AG09309 (cell line): ENCODE measurements around the gene MAT1A.
"Not testable (repeated sequence)": the region's sequence is repeated elsewhere in the genome, so short reads cannot be mapped to it uniquely, and the experiment has no call there.

Experiments used
- DNase-seq: peaks from one replicate; pipeline ENCODE4 v3.0.0-alpha.2; 2010; ENCODE audit warnings: low read depth
- H3K4me3 ChIP-seq: 2 replicates; pipeline ENCODE4 v1.5.1; 2011; ENCODE audit warnings: mild to moderate bottlenecking, low read depth, low read length, moderate library complexity; ENCODE audit not compliant: control insufficient read depth
- CTCF ChIP-seq: IDR thresholded peaks from 2 replicates; pipeline ENCODE4 v1.5.1; 2011; ENCODE audit warnings: mild to moderate bottlenecking, low read depth, low read length, inconsistent platforms; ENCODE audit not compliant: insufficient read depth, control insufficient read depth; ENCODE audit errors: missing control alignments

The MAT1A gene

GRCh38 chr10:80260295-80261243, 28.9 kb downstream of the MAT1A start:
- TF ChIP-seq CTCF: peak; percentile 88
- H3K4me3 ChIP-seq: no peak overlapping the region
- DNase-seq: no peak

GRCh38 chr10:80259405-80259871, 30.0 kb downstream of the MAT1A start:
- TF ChIP-seq CTCF: no peak
- no peak overlapping the region for H3K4me3 ChIP-seq
- DNase-seq: no peak

DNA sequence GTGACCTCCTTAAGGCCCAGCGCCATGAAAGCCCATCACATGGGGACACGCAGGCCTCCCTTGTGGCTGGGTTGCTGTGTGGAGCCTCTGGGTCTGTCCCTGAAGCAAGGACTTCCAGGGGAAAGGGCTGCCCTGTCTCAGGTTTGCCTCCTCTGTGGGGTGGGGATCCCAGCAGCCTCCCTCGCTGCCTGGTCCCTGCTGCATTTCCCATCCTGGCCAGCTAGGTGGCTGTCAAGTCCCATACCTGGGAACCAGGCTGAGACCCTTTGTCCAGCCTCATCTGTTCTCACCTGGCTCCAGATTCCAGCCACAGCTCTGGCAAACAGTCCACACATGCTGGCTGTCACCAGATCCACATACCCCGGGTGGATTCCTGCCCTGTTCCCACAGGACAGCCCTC, 32.7 kb downstream of the MAT1A start:
- DNase-seq, H3K4me3 ChIP-seq: not testable (repeated sequence)
- TF ChIP-seq CTCF: peak; percentile 10

GRCh38 chr10:80254726-80255125, 34.7 kb downstream of the MAT1A start:
- H3K4me3 ChIP-seq, DNase-seq: not testable (repeated sequence)

DNA sequence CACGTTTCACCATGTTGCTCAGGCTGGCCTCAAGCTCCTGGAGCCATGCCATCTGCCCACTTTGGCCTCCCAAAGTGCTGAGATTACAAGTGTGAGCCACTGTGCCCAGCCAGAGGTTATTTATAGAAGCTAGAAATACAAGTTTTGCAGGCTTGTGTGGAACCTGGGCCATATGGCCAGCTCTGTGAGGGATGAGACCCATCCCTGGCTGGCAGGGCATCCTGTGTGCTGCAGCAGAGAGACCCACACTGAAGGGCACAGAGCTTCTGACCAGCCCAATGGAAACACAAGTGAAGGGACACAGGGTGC, 35.5 kb downstream of the MAT1A start:
- DNase-seq, H3K4me3 ChIP-seq: not testable (repeated sequence)

GRCh38 chr10:80253266-80253962, 36.0 kb downstream of the MAT1A start:
- no peak overlapping the region for H3K4me3 ChIP-seq
- TF ChIP-seq CTCF: no peak
- DNase-seq: no peak

GRCh38 chr10:80252296-80252887, 37.1 kb downstream of the MAT1A start:
- no peak for TF ChIP-seq CTCF
- no peak for DNase-seq
- H3K4me3 ChIP-seq: no peak overlapping the region

GRCh38 chr10:80251703-80252280, 37.7 kb downstream of the MAT1A start:
- H3K4me3 ChIP-seq, DNase-seq: not testable (repeated sequence)

DNA sequence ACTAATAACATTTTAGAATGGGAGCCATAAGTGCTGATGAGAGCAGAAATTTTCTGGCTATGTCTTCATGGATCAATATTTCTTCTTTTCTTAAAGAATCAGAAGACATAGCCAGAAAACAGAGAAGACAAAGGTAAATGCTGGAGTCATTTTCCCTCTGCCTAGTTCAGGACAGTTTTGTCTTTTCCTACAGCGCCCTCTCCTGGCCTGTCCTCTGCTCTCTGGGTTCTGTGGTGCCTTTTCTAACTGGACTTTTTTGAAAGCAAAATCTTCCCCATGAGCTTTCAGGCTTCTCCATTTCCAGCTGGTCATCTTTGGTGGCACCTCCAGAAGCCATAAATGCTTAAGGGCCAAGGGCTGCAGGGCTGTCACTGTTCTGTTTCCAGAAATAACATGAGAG, 39.1 kb downstream of the MAT1A start:
- DNase-seq, H3K4me3 ChIP-seq: not testable (repeated sequence)

GRCh38 chr10:80249906-80250305, 39.6 kb downstream of the MAT1A start:
- DNase-seq, H3K4me3 ChIP-seq: not testable (repeated sequence)

GRCh38 chr10:80247611-80248010, 41.8 kb downstream of the MAT1A start:
- not testable (repeated sequence) for H3K4me3 ChIP-seq, DNase-seq

- DNase-seq, H3K4me3 ChIP-seq: not testable (repeated sequence)
These were observed 45.1 kb downstream of the MAT1A start for GRCh38 chr10:80244371-80244770.
